HG03280 (cell line): ENCODE results near the gene TSPAN9.

Experiments used
- ATAC-seq: cut with Tn5 transposase; IDR thresholded peaks from one replicate; pipeline ENCODE4 v1.9.1; 2021; ENCODE audit warnings: mild to moderate bottlenecking, moderate library complexity; ENCODE audit not compliant: unreplicated experiment

The TSPAN9 gene

DNA sequence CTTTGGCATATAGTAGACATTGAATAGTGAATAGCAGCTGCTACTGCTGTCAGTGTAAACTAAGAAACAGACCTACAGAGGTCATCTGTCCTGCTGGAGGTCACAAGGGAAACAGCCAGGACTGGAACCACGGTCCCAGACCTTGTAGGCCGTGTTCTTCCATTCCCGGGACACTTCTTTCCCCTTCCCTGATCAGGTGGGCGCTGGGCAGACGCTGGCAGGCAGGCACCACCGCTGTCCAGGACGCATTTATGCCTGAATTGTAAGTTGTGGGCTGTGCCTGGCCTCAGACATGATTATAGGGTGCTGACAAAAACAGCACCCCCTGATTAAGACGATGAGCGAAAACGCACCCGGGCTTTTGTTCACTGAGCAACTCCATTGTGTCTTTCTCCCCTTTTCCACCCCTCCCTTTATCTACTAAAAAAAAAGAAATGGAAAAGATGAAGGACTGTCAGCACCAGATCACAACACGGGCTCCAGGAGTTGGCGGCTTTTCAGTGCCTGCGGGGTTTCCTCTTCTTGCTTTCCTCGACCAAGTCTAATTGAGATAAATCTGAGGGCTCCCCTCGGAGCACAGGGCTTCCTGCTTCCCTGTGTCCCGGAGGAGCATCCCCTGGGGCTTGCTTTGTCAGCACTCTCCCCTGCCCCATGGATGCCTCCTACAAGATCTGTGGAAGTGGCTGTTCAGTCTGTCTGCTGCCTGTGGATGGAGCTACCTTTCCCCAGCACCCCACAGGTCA lies 80.6 kb downstream of the TSPAN9 start:
- ATAC-seq = no peak

DNA sequence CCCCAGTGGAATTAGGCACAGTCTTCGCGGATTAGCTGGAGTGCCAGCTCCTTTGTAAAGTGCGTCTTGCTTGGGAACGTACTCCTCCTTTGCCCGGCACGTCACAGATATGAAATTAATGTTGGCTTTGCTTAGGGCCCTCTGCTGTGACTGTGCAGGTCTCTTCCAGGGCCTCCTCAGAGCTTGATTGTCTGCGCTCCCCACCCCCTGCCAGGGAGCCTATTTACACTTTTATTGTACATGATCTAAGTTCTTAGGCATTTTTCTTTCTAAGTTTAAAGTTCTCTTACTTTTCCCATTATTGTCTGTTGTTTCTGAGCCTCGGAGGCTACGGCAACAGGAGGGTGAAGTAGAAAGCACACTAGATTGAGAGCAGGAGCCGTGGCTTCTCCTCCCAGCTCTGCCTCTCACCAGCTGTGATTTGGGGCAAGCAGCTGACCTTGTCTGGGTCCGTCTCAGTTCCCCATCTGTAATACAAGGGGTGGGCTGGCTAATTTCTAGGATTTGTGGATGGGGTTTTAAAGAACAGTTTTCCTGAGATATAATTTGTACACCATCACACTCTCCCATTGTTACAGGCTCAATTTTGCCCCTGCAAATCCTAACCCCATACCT lies 81.8 kb downstream of the TSPAN9 start:
- ATAC-seq = no peak

DNA sequence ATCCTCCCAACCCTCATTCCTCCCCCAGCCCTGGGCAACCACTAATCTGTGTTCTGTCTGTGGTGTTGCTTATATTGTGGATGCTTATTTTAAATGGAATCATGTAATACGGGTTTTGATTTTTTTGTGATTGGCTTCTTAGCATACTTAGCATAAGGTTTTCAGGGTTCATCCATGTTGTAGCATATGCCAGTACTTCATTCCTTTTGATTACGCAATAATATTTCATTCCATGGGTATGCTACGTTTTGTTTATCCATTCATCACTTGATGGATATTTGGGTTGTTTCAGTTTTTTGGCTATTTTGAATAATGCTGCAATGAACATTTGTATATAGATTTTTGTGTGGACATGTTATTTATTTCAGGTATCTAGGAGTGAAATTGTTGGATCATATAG lies 82.9 kb downstream of the TSPAN9 start:
- no peak for ATAC-seq

DNA sequence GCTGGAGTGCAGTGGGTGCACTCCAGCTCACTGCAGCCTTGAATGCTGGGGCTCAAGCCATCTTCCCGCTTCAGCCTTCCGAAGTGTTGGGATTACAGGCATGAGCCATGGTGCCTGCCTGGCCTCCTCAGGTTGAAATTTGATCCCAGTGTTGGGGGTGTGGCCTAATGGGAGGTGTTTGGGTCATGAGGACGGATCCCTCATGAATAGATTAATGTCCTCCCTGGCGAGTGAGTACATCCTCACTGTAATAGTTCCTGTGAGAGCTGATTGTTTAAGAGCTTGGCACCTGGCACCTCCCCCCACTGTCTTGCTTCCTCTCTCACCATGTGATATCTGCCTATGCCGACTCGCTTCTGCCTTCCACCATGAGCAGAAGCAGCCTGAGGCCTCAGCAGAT lies 84.7 kb downstream of the TSPAN9 start:
- ATAC-seq = no peak

DNA sequence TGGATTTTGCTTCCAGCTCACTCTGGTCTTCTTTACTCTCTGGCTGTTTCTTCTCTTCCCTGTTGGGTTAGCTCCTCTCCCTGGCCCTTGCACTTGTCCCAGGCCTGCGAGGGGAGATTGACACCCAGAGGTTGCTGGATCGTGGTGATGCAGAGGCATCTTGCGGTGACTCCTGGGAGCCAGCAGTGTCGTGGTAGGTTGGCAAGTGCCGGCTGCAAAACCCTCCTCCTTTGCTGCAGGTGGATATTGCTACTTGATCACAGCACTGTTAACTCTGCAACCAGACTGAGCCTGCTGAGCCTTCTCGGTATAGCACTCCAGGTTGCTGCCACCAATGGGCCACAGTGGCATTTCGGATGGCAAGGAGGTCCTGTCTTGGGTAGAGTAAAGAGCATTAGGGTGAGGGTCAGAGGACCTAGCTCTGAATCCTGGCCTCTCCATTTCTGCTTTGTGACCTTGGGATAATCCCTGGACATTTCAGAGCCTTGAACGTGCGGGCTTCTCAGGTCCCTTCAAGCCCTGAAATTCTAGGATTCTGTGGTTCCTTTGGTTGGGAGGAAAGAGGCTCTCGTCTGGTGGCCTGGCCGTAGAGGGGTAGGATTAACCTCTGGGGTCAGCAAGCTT lies 87.4 kb downstream of the TSPAN9 start:
- ATAC-seq = no peak

DNA sequence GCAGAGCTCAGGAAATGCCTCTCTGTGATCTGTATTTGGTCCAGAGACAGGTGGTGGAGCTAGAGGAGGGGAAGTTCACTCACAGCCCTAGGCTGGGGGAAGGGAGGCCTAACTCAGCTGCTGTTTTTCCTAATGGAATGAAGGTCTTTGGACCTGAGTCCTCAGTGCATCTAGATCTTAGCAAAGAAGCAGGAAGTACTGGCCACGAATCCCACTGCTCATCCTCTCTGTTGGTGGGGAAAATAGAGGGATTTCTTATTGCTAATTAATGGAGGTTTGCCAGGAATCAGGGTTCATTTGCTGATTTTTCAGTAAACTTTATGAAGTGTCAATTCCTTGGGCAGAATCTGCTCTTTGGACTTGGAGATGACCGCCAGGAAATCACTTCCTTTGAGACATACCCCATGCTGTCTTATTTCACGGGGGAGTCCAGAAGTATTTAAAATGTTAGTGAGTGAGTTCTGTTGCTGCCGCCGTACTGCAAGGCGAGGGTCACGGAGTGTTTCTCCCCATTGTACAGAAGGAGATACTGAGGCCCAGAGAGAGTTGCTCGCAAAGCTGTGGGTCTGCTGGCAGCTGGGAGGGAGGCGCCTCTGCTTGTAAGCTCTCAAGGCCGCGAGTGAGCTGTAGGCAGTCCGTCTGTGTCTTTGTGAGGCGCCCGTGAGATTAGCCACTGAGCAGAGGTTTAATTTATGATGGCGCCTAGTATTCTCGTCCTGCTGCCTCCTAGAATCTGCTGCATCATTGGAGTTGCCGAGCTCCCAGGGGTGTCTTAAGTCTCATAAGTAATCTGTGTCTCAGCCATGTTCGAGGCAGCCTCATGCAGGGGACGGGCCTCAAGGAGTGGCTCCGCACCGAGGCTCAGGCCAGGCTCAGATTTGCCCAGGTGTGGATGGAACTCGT lies 88.2 kb downstream of the TSPAN9 start:
- no peak for ATAC-seq

DNA sequence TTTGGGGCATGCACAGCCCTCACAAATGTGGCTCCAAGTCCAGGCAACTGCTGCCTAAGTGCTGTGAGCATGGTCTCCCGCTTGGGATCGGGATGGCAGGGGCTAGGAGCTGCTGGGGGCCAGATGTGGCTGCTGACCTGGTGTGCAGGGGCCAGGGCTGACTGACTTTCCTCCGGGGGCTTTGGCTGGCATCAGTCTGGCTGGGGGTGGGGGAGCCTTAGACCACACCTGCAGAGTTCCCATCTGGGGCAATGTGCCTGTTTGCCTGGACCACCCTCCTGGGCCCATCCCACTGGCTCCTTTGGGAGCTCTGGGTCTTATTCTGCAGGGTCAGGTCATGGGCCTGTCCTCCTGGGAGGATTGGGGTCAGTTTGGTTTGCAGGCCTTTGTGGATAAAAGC lies 90.5 kb downstream of the TSPAN9 start:
- no peak for ATAC-seq

DNA sequence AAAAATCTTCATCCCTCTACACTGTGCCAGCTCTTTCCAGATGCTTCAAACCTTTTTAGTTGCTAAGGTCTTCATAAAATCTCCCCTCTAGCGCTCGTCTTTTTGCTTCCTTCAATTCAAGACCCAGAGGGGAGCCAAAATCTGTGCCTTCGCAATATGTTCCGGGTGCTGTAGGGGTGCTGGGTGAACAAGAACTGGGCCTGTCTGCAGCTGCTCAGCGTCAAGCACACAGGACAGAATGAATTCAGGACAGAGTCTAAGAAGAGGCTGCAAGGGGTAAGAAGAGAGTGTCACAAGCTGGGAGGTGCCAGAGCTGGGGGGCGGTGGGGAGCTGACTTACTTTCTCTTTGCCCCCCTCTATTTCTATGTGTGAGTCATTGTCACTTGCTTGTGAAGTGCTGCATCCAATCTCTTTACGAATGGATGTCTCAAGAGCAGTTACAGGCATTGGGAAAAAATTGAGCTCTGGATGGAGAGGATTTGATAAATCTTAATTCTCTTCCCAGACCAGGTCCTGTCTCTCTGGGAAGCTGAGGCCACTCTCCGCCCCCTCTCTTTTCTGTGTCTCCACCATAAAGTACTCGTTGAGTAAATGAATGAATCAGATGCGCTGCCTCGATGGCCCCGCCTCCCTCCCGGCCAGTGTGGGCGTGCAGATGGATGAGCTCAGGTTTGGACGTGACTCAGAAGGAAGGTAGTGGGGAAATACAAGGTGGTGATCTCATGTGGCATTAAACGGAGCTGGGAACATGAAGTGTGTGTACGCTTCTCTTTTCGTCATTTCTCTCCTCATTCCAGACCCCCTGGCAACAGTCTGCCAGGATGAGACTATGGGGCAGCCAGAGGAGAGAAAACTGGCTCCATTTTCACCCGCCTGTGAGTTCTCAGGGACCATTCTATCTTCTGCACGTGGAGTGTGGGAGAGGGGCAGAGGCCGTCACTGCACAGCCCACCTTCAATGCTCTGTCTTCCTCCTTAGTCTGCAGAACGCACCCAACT lies 91.3 kb downstream of the TSPAN9 start:
- ATAC-seq = no peak

DNA sequence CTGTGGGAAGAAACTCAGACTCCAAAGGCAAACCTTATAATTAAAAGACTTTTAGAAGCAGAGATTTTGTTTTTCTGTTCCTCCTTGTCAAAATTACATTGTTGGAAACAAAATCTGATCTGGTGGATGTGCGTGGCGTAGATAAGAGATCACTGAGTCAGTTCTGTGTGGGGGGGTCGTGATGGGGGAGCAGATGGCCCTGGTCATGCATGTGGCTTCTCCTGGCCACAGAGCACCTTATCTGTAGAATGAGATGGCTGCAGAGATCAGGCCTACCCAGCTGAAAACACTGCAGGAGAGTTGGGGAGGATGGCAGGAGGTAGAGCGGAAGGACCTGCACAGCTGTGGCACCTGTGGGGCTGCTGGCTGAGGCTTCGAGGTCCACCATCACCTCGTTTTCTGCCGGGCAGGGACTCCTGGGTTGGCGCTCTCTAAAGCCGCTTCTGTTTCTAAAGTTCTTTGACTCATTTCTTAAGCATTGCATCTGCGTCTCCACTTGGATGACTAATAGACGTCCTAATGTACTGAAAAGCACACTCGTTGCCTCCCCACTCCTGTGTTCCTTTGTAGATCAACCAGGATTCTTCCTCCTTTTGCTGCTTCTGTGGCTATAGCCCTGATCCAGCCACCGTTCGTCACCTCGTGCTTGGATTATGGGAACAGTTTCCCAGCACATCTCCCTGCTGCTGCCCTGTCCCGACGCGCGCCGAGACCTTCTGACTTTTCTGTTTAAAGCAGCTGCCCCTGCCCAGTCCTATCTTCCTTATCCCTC lies 93.4 kb downstream of the TSPAN9 start:
- ATAC-seq = no peak

DNA sequence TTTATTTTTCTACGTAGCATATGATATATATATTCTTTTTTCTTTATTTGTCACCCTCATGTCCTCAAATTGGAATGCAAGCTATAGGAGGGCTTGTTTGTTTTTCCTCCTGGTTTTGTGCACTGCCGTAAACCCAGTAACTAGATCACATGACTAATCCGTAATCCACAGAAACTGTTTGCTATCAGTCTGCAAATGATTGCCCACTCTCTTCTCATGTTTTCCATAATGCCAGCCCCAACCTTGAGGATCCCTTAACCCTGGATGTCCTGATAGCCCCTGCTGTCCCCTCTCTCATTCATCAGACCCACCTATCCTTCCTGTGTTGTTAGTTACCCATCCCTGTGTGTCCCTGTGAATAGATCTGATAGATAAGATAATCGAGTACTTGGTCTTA lies 94.0 kb downstream of the TSPAN9 start:
- ATAC-seq = no peak

DNA sequence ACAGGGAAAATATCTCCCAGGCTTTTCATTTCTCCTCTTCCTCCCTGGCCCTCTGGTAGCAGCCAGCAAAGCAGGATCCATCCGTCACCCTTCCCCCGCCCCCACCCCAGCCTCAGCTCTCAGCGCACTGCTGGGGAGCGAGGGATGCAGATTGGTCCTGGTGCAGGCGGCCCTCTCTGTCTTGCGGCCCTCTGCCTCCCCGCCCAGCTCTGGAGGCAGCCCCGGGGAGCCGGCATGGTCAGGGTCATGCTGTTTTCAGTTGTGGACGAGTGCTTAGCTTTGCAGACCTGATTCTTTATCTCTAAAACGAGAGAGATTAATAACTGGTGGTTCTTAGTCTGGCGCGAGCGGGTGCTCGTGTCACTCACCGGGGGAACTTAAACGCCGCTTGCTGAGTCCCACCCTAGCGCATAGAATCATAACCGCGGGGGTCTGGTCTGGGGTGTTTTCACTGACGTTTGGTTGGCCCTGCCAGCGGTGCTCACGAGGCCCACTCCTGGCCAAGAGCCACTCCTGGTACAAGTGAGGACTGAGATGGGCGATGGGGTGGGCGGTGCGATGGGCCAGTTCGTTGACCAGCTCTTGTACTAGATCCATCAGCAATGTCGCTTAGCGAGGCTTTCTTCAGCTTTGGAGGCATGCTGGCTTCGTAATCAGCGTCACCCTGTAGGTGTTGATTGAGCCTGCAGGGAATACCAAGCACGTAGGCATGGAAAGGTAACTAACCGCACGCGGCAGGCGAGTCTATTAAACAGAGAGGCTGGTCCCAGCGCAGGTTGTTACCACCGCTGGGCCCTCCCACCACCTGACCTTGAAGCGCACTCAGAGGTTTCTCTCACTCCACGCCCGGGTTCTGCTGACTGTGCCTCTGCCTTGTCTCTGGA lies 95.2 kb downstream of the TSPAN9 start:
- ATAC-seq = no peak

DNA sequence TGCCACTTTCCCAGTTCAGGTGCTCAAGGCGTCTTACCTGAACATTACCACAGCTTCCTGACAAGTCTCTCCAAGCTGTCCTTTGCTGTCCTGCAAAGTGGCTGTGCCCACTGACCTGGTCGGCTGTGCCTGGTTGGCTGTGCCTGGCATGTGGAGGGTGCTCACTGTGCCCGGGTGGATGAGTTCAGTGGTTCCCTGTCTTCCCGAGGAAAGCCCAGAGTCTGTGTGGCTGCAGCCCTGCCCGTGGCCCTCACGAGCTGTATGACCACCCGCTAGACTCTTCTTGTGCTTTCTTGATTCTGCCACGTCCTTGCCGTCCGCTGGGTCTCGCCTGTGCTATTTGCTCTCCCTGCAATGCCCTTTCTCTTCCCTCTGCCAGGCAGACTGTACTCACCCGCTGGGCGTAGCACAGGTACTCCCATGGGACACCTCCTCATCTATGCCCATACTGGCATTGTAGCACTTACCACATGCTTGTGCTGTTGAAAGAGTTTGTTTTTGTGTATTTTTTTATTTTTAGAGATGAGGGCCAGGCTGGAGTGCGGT lies 95.9 kb downstream of the TSPAN9 start:
- no peak for ATAC-seq

DNA sequence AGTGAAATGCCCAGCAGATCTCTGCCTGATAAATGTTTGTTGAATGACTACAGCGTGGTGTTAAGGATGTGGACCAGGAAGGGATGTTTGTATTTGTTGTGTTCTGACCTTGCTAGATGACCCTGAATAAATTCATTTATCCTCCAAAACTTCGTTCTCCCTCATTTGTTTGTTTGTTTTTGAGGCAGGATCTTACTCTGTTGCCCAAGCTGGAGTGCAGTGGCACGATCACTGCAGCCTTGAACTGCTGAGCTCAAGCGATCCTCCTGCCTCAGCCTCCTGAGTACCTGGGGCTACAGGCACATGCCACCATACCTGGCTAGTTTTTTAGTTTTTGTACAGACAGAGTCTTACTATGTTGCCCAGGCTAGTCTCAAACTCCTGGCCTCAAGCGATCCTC lies 96.7 kb downstream of the TSPAN9 start:
- no peak for ATAC-seq

DNA sequence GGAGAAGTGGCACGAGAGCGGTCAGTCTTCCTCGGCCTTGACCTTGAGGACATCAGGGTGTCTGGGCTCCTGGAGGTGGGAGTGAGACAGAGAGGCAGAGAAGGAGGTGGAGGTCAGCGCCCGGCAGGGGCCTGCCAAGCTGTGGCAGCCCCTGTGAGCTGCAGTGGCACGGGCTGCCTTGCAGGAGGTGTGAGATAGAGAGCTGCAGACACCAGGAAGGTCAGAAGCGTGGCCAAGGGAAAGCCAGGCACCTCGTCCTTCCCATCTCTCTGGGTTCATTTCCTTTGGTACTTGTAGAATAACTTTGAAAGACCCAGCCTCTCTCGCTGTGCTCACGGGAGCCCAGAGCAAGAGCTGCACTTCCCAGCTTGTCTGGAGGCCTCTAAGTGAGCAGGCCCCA lies 98.1 kb downstream of the TSPAN9 start:
- no peak for ATAC-seq

DNA sequence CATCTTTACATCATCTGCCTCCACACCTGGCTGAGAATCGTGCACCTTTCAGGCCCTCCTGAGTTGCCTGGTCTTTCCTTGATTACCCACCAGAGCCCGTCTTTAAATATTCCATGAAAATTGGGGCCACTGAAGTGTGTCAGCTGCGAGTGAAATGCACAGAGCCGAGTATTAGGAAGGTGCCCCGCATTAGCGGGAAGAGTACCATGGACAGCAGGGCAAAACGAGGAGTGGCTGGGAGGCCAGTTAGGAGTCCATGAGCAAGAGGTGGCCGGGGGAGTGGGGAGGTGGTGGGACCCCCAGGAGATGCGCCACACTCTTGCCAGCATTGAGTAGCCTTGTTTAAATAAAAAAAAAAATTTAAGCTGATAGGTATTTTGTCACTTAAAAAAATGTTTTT lies 99.6 kb downstream of the TSPAN9 start:
- no peak for ATAC-seq

DNA sequence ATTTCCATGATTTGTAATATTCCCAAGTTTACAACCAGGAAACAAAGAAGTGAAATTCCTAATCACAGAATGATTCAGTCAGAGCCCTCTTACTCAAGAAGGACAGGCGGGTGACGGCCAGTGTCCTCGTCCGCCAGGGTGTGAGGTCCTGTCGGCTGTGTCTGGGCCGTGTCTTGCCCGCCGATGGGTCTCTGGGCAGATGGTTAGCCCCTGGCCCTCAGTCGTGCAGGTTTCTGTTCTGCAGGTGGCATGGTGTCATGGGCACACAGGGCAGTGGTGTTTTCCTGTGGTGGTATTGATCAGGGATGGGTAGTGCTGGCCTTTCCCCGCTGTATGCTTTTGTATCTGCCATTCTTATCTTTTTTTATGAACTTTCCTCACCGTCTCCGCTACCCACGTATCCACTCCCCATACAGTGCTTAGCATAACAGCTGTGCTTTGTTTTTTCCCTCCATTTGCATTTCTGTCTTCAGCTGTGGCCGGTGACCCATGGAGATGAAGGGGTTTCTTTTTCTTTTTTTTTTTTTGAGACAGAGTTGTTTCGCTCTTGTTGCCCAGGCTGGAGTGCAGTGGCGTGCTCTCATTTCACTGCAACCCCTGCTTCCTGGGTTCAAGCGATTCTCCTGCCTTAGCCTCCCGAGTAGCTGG lies 100.7 kb downstream of the TSPAN9 start:
- ATAC-seq = no peak

DNA sequence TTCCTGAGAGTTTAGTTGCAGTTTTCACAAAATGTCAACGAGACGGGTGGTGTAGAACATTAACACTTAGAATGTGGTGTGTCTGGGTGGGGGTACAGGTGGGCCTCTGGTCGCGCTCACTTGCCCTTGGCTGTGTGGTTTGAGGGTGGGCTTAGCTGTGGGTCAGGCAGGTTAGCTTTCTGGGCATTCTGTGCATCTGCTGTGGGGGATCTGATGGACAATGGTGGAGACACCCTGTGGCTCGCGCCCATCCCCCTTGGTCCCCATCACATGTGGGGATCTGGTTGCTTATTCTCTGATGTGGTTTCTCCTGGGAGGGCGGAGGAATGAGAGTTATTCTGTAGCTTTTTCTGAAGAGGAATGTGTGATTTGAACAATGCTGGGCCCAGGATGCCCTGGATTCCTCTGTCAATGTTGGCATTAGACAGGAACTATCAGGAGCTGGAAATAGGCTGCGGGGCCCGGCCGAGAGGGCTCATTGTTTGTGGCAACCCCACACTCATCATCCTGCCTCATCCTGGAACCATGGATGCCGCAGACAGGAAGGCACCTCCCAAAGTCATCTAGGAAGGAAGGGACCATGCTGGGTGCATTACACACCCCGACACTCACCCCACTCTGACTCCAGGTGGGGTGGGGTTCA lies 101.6 kb downstream of the TSPAN9 start:
- no peak for ATAC-seq
